NB4 (cell line): Measurements from ENCODE around the gene SLC43A2.

Experiments
- DNase-seq: peaks from one replicate; pipeline ENCODE4 v3.0.0; 2010; ENCODE audit warnings: low read depth
- H3K4me3 ChIP-seq: one replicate; pipeline ENCODE4 v1.5.1; 2011; ENCODE audit warnings: mild to moderate bottlenecking, low read depth, low read length, moderate library complexity
- CTCF ChIP-seq: IDR thresholded peaks from one replicate; pipeline ENCODE4 v1.5.1; 2012; ENCODE audit warnings: low read depth, low read length
- MYC ChIP-seq: IDR thresholded peaks from 2 replicates; pipeline ENCODE4 v1.6.1; 2011; ENCODE audit warnings: low read depth, low read length
- POLR2A ChIP-seq: IDR thresholded peaks from 2 replicates; pipeline ENCODE4 v1.6.1; 2011; ENCODE audit warnings: mild to moderate bottlenecking; ENCODE audit not compliant: insufficient read length; ENCODE audit errors: extremely low read depth
- TF ChIP-seq, protein P1 (sequence below): IDR thresholded peaks from 2 replicates; pipeline ENCODE4 v1.6.1; 2011; ENCODE audit warnings: low read depth, low read length

Gene SLC43A2

GRCh38 chr17:1551741-1552140 is 76.9 kb downstream of the SLC43A2 start:
- H3K4me3 ChIP-seq, result no peak overlapping the region
- no peak for TF ChIP-seq CTCF
- TF ChIP-seq, protein P1, sequence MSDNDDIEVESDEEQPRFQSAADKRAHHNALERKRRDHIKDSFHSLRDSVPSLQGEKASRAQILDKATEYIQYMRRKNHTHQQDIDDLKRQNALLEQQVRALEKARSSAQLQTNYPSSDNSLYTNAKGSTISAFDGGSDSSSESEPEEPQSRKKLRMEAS, result no peak
- TF ChIP-seq MYC, result no peak
- TF ChIP-seq POLR2A, result no peak
- DNase-seq, result no peak

DNA sequence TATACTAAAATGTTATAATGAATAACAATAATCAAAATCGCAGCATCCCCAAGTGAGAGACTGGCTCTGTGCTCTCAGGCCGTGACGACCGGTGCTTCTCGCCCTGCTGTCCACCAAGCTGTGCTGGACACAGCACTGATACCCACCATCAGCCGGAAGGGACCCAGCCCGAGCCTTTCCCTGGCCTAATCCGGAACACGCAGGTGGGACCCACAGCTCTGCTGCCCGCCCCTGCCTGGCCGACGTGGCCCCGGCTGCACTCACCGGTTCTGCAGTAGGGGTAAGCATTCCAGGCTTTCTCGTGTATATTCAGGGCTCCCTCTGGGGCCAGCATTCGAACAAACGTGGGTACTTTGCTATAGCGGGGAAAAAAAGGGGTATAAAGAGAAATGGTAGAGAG is 80.6 kb downstream of the SLC43A2 start:
- TF ChIP-seq POLR2A (no peak), MYC (no peak), CTCF (no peak)
- TF ChIP-seq, protein P1, result no peak
- DNase-seq, result no peak
- no peak overlapping the region for H3K4me3 ChIP-seq

- TF ChIP-seq, protein P1, result no peak
- TF ChIP-seq MYC (no peak), POLR2A (no peak), CTCF (no peak)
- no peak overlapping the region for H3K4me3 ChIP-seq
- no peak for DNase-seq
These were observed 82.2 kb downstream of the SLC43A2 start for GRCh38 chr17:1546292-1546922.

- DNase-seq, result no peak
- no peak for TF ChIP-seq MYC
- no peak for TF ChIP-seq POLR2A
- TF ChIP-seq CTCF, result no peak
These were observed 83.0 kb downstream of the SLC43A2 start for GRCh38 chr17:1545618-1546017.

DNA sequence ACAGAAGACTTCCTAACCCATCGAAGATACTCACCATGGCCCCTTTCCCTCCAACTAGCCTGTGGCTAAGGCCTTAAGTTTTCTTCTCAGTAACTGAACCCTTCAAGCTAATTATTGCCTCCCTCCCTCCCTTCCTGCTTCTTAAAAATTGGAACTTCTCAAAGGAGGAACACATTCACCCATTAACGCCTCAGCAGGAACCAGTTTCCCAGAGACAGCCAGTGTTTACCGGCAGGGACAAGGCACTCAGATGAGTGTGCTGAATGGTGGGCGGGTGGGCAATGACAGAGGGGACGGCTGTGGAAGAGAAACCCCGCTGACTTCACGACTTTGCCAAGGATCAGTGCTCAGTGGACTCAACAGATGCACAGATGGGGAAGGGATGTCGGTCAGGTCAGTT is 86.3 kb downstream of the SLC43A2 start:
- H3K4me3 ChIP-seq, result no peak overlapping the region
- TF ChIP-seq, protein P1, result no peak
- TF ChIP-seq MYC, result no peak
- TF ChIP-seq POLR2A, result no peak
- TF ChIP-seq CTCF, result no peak
- no peak for DNase-seq

More at GRCh38 chr17:1545618-1546017, 83.0 kb downstream of the SLC43A2 start:
- H3K4me3 ChIP-seq, result no peak overlapping the region

GRCh38 chr17:1541367-1541904 is 87.2 kb downstream of the SLC43A2 start:
- TF ChIP-seq MYC (no peak), POLR2A (no peak)
- TF ChIP-seq, protein P1, result no peak
- no peak for DNase-seq

More at GRCh38 chr17:1541367-1541904, 87.2 kb downstream of the SLC43A2 start:
- H3K4me3 ChIP-seq, result no peak overlapping the region
